GM12892 (cell line): ENCODE measurements around the gene SH3GLB1.
A peak's percentile ranks its signal among the peaks of the same experiment; 100 is the strongest.

Experiments
- DNase-seq: peaks from one replicate; pipeline ENCODE4 v3.0.0; 2011; ENCODE audit not compliant: insufficient read length
- FAIRE-seq: peaks from 2 replicates; lab custom pipeline; 2011; peaks lifted over from hg19 to GRCh38; lab: Jason Lieb, UNC
- POLR2A ChIP-seq: IDR thresholded peaks from 2 replicates; pipeline ENCODE4 v1.6.1; 2011; ENCODE audit warnings: low read depth, low read length, control low read depth
- POLR2AphosphoS5 ChIP-seq: IDR thresholded peaks from 2 replicates; pipeline ENCODE4 v1.6.1; 2011; ENCODE audit warnings: low read depth, low read length, control low read depth
- TAF1 ChIP-seq: IDR thresholded peaks from 2 replicates; pipeline ENCODE4 v1.6.1; 2011; ENCODE audit warnings: low read depth, mild to moderate bottlenecking, control low read depth, low read length, borderline replicate concordance

The SH3GLB1 gene

GRCh38 chr1:86741947-86742572, 37.7 kb downstream of the SH3GLB1 start:
- TF ChIP-seq POLR2AphosphoS5 (no peak), TAF1 (no peak), POLR2A (no peak)
- FAIRE-seq: no peak
- DNase-seq: no peak

- TF ChIP-seq POLR2A (no peak), TAF1 (no peak), POLR2AphosphoS5 (no peak)
- DNase-seq: no peak
- no peak for FAIRE-seq
Measured at GRCh38 chr1:86747304-86747703, 42.9 kb downstream of the SH3GLB1 start.

- DNase-seq (no peak), FAIRE-seq (no peak)
- TF ChIP-seq POLR2A (no peak), TAF1 (no peak), POLR2AphosphoS5 (no peak)
Measured at GRCh38 chr1:86748622-86749373, 44.4 kb downstream of the SH3GLB1 start.

GRCh38 chr1:86750076-86750475, 45.7 kb downstream of the SH3GLB1 start:
- TF ChIP-seq POLR2AphosphoS5: no peak
- no peak for TF ChIP-seq POLR2A
- DNase-seq (no peak), FAIRE-seq (no peak)

- no peak for FAIRE-seq
- no peak for TF ChIP-seq POLR2AphosphoS5
- no peak for TF ChIP-seq POLR2A
- no peak for TF ChIP-seq TAF1
- DNase-seq: no peak
Measured at GRCh38 chr1:86750530-86750929, 46.2 kb downstream of the SH3GLB1 start.

- FAIRE-seq: no peak
- no peak for DNase-seq
- TF ChIP-seq POLR2AphosphoS5 (no peak), TAF1 (no peak), POLR2A (no peak)
Measured at GRCh38 chr1:86751923-86752322, 47.5 kb downstream of the SH3GLB1 start.

- FAIRE-seq: no peak
- no peak for TF ChIP-seq POLR2A
- no peak for TF ChIP-seq POLR2AphosphoS5
- no peak for TF ChIP-seq TAF1
- DNase-seq: no peak
Measured at GRCh38 chr1:86753700-86754099, 49.3 kb downstream of the SH3GLB1 start.

- FAIRE-seq: no peak
- TF ChIP-seq POLR2AphosphoS5 (no peak), TAF1 (no peak), POLR2A (no peak)
- DNase-seq: no peak
Measured at GRCh38 chr1:86754265-86754974, 50.0 kb downstream of the SH3GLB1 start.

GRCh38 chr1:86756062-86756406, 51.7 kb downstream of the SH3GLB1 start:
- DNase-seq (no peak), FAIRE-seq (peak; percentile 77)
- TF ChIP-seq TAF1: no peak
- TF ChIP-seq POLR2AphosphoS5: no peak
- no peak for TF ChIP-seq POLR2A

GRCh38 chr1:86757272-86757984, 53.1 kb downstream of the SH3GLB1 start:
- TF ChIP-seq POLR2A: no peak
- TF ChIP-seq TAF1: no peak
- TF ChIP-seq POLR2AphosphoS5: no peak
- DNase-seq (no peak), FAIRE-seq (no peak)

GRCh38 chr1:86758570-86758969, 54.2 kb downstream of the SH3GLB1 start:
- TF ChIP-seq POLR2AphosphoS5 (no peak), TAF1 (no peak), POLR2A (no peak)
- DNase-seq: no peak
- FAIRE-seq: no peak
